ENCODE data around the gene HDAC8.

Gene HDAC8

GRCh38 chrX:72572248-72573157, at the start of gene HDAC8:
Gene HDAC8 (minus strand): TSS chrX:72572843. CDS start chrX:72572761, 82 bp downstream.
- H3K4me3 ChIP-seq (ENCODE audit: control insufficient read depth, low read depth, low read length): peak within 1 kb of the TSS; percentile 65
- TF ChIP-seq, protein P1, sequence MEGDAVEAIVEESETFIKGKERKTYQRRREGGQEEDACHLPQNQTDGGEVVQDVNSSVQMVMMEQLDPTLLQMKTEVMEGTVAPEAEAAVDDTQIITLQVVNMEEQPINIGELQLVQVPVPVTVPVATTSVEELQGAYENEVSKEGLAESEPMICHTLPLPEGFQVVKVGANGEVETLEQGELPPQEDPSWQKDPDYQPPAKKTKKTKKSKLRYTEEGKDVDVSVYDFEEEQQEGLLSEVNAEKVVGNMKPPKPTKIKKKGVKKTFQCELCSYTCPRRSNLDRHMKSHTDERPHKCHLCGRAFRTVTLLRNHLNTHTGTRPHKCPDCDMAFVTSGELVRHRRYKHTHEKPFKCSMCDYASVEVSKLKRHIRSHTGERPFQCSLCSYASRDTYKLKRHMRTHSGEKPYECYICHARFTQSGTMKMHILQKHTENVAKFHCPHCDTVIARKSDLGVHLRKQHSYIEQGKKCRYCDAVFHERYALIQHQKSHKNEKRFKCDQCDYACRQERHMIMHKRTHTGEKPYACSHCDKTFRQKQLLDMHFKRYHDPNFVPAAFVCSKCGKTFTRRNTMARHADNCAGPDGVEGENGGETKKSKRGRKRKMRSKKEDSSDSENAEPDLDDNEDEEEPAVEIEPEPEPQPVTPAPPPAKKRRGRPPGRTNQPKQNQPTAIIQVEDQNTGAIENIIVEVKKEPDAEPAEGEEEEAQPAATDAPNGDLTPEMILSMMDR (IDR thresholded peaks at IDR 0.05; ENCODE audit: control insufficient read depth, insufficient read depth, low read depth, low read length, missing control alignments): no peak
- DNase-seq (ENCODE audit: low read depth): peak; percentile 27

- no peak overlapping the region for H3K4me3 ChIP-seq (ENCODE audit: control insufficient read depth, low read depth, low read length)
- no peak for DNase-seq (ENCODE audit: low read depth)
- TF ChIP-seq, protein P1 (IDR thresholded peaks at IDR 0.05; ENCODE audit: control insufficient read depth, insufficient read depth, low read depth, low read length, missing control alignments): no peak
These were observed 49.2 kb upstream of the HDAC8 start for GRCh38 chrX:72621625-72622485.

GRCh38 chrX:72621163-72621562, 48.5 kb upstream of the HDAC8 start:
- H3K4me3 ChIP-seq (ENCODE audit: control insufficient read depth, low read depth, low read length): no peak overlapping the region
- TF ChIP-seq, protein P1 (IDR thresholded peaks at IDR 0.05; ENCODE audit: control insufficient read depth, insufficient read depth, low read depth, low read length, missing control alignments): no peak
- DNase-seq (ENCODE audit: low read depth): no peak

- peak; percentile 23 for DNase-seq (ENCODE audit: low read depth)
- H3K4me3 ChIP-seq (ENCODE audit: control insufficient read depth, low read depth, low read length): no peak overlapping the region
- TF ChIP-seq, protein P1 (IDR thresholded peaks at IDR 0.05; ENCODE audit: control insufficient read depth, insufficient read depth, low read depth, low read length, missing control alignments): no peak
These were observed 48.0 kb upstream of the HDAC8 start for GRCh38 chrX:72620550-72621145.

- DNase-seq (ENCODE audit: low read depth): no peak
- no peak overlapping the region for H3K4me3 ChIP-seq (ENCODE audit: control insufficient read depth, low read depth, low read length)
- TF ChIP-seq, protein P1 (IDR thresholded peaks at IDR 0.05; ENCODE audit: control insufficient read depth, insufficient read depth, low read depth, low read length, missing control alignments): peak; percentile 27
These were observed 36.7 kb upstream of the HDAC8 start for GRCh38 chrX:72609313-72609712.

DNA sequence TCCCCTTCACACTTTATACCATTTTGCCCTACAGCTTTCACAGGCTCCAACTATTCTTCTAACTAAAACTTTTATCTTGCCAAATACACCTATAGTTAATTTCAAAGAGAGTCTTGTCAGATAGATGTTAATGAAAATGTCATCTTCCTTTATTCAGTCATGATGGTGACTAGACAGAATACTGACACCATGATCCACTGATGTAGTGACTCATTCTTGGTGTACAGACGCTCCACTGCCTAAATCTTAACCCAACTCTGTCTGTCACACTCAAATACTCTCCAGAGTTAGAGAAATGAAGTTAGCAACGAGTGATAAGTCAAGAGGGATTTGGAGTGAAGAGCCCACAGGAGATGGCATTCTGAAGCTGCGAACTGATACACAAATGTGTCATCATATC, 32.1 kb upstream of the HDAC8 start:
- TF ChIP-seq, protein P1 (IDR thresholded peaks at IDR 0.05; ENCODE audit: control insufficient read depth, insufficient read depth, low read depth, low read length, missing control alignments): no peak
- H3K4me3 ChIP-seq (ENCODE audit: control insufficient read depth, low read depth, low read length): no peak overlapping the region
- no peak for DNase-seq (ENCODE audit: low read depth)

Measured in AG09309 (cell line).